ENCODE results near the gene IRX5.

IRX5 gene

DNA sequence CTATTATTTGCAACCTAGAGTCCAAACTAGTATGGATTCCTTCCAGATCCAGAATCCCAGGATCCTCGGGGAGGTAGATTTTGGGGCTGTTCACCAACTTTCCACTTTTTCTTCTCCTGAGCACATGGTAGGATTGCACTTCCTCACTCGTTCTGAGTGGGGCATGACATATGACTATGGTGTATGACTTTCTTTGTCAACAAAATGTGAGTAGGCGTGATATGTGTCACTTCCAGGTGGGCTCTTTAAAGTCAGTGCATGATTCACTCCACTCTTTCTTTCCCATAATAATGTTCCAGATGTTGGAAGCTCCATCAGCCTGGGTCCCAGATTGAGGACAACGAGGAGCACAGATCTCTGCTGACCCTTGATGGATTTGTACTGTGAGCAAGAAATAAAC is 21.5 kb downstream of the IRX5 start:
- TF ChIP-seq, protein P1, sequence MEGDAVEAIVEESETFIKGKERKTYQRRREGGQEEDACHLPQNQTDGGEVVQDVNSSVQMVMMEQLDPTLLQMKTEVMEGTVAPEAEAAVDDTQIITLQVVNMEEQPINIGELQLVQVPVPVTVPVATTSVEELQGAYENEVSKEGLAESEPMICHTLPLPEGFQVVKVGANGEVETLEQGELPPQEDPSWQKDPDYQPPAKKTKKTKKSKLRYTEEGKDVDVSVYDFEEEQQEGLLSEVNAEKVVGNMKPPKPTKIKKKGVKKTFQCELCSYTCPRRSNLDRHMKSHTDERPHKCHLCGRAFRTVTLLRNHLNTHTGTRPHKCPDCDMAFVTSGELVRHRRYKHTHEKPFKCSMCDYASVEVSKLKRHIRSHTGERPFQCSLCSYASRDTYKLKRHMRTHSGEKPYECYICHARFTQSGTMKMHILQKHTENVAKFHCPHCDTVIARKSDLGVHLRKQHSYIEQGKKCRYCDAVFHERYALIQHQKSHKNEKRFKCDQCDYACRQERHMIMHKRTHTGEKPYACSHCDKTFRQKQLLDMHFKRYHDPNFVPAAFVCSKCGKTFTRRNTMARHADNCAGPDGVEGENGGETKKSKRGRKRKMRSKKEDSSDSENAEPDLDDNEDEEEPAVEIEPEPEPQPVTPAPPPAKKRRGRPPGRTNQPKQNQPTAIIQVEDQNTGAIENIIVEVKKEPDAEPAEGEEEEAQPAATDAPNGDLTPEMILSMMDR (IDR thresholded peaks at IDR 0.05; ENCODE audit: borderline replicate concordance, insufficient read depth, low read depth, low read length), result no peak
- no peak overlapping the region for H3K4me3 ChIP-seq (ENCODE audit: low read depth, low read length)

DNA sequence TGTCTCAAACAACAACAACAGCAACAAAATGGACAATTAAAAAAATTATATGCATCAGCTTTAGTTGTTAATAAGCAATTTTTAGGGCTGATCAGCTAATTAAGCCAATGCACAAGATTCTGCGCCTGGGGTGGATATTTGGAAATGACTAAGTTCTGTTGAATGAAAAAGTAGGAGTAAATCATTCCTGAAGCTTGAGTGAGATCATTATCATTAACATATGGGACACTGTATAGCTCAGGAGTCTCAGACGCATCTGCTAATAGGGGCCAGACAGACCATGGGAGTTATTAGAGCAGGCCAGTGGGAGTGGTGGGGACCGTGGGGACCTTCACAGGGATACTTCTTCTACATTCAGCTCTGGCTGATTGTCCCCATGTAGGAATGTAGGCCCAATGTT is 22.8 kb downstream of the IRX5 start:
- TF ChIP-seq, protein P1 (IDR thresholded peaks at IDR 0.05; ENCODE audit: borderline replicate concordance, insufficient read depth, low read depth, low read length), result no peak
- no peak overlapping the region for H3K4me3 ChIP-seq (ENCODE audit: low read depth, low read length)

DNA sequence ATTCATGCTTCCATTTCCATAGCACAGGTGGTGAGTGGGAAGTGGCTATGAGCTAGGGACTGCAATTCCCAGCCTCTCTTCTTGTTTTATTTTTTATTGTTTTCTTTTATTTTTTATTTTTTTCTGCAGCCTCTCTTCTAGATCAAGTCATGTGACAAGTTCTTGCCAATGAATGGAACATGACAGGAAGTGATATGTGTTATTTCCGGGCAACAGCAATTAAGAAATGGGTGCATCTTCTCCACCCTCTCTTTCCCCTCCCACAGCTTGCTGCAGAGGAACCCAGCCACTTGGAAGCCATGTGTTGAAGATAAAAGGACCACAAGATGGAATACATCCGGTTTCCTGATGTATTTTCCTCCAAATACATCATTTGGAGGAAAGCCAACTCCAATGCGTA is 23.6 kb downstream of the IRX5 start:
- no peak overlapping the region for H3K4me3 ChIP-seq (ENCODE audit: low read depth, low read length)
- TF ChIP-seq, protein P1 (IDR thresholded peaks at IDR 0.05; ENCODE audit: borderline replicate concordance, insufficient read depth, low read depth, low read length), result no peak

DNA sequence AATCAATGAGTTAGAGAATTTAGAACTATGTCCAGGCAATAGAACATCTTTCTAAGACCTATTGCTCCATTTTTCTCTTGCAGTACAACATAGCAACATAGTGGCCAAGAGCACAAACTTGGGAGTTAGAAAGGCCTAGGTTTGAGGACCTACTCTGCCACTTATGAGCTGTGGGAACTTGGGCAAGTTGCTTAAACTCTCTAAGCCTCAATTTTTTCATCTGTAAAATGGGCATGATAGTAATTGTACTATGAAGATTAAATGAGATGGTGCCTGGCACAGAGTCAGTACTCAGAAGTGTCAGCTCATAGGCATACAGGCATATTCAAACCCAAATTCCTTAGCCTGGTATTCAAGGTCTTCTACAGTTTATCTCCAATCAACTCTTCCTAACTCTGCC is 25.1 kb downstream of the IRX5 start:
- no peak overlapping the region for H3K4me3 ChIP-seq (ENCODE audit: low read depth, low read length)
- TF ChIP-seq, protein P1 (IDR thresholded peaks at IDR 0.05; ENCODE audit: borderline replicate concordance, insufficient read depth, low read depth, low read length), result no peak

DNA sequence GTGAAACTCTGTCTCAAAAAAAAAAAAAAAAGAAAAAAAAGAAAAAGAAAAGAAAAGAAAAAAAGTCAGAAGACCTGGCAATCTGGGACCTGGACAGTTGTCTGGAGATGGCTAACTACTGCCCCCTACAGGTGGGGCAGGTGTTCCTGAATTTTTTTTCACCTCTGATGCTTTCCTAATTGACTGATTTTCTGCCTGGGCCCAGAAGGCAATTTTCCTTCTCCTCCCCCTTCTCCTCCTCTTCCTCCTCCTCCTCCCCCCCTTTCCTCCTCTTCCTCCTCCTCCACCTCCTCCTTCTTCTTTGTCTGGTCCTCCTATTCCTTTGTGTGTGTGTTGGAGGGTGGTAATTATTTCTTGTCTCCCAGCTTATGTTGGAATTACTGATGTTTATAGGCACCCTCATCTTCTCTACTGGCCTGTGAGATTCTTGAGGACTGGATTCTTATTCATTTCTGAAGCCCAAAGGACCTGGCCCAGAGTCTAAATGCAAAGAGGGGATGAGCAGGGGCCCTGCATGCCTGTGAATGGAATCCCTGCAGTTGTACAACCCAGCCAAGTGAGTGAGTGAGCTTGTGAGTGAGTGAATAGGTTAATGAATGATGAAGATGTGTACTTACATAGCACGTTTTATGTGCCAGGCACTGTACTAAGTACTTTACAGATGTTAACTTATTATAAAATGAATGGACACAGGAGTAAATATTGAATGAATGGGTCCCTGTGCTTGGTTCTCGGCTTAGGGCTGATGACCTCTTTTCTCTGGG is 26.9 kb downstream of the IRX5 start:
- TF ChIP-seq, protein P1 (IDR thresholded peaks at IDR 0.05; ENCODE audit: borderline replicate concordance, insufficient read depth, low read depth, low read length), result peak; percentile 48

DNA sequence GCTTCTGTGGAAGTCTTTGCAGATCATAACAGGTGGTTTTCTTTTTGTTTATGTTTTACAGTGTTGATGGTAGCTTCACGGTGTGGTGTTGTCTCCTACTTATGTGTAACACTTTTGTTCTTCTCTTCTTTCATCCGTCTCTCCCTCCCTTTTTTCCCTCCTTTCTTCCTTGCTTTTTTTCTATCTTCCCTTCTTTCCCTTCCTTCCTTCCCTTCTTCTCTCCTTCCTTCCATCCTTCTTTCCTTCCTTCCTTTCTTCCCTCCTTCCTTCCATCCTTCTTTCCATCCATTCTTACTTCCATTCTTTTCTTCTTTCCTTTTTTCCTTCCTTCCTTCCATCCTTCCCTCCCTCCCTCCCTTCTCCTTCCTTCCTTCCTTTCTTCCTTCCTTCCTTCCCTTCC is 31.4 kb downstream of the IRX5 start:
- no peak overlapping the region for H3K4me3 ChIP-seq (ENCODE audit: low read depth, low read length)
- TF ChIP-seq, protein P1 (IDR thresholded peaks at IDR 0.05; ENCODE audit: borderline replicate concordance, insufficient read depth, low read depth, low read length), result no peak

More for the DNA sequence above, 26.9 kb downstream of the IRX5 start:
- H3K4me3 ChIP-seq (ENCODE audit: low read depth, low read length), result no peak overlapping the region

DNA sequence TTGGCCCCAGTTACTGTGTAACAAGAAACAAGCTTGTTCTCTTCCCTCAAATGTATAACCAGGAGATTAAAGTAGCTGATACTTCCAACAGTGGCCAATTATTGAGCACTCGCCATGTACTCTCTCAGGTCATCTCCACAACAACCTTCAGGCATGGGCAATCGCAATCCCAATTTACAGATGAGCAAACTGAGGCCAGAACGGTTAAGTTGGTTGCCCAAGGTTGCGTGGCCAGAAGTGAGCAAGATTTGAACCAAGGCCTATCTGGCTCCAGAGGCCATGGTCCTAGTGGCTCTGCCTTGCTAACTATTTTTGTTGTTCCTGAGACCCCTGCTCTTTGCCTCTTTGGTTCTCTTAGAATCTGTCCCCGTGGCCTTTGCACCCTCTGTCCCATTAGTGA is 33.6 kb downstream of the IRX5 start:
- TF ChIP-seq, protein P1 (IDR thresholded peaks at IDR 0.05; ENCODE audit: borderline replicate concordance, insufficient read depth, low read depth, low read length), result no peak
- H3K4me3 ChIP-seq (ENCODE audit: low read depth, low read length), result no peak overlapping the region

Data from GM12875 (cell line).